Activated CD8-positive, alpha-beta memory T cell treated with anti-CD3 and anti-CD28 coated beads for 48 hours (primary cell): Measurements from ENCODE around the gene RASA3.
A peak's percentile ranks its signal among the peaks of the same experiment; 100 is the strongest.
"Not testable (repeated sequence)": the region's sequence is repeated elsewhere in the genome, so short reads cannot be mapped to it uniquely, and the experiment has no call there.

Experiments used
- DNase-seq, 3 experiments: peaks; one replicate each; pipeline ENCODE4 v3.0.0-alpha.2; 2020; ENCODE audit warnings: low read depth in 2 of 3, low spot score in 2 of 3

Gene RASA3

GRCh38 chr13:114155926-114156883 lies 23.8 kb upstream of the RASA3 start:
- DNase-seq = no peak

GRCh38 chr13:114155320-114155719 lies 22.9 kb upstream of the RASA3 start:
- no peak for DNase-seq

- no peak for DNase-seq
Observed at GRCh38 chr13:114154476-114154875, 22.1 kb upstream of the RASA3 start.

GRCh38 chr13:114153485-114154080 lies 21.2 kb upstream of the RASA3 start:
- no peak for DNase-seq

- no peak for DNase-seq
Observed at GRCh38 chr13:114152831-114153371, 20.5 kb upstream of the RASA3 start.

- no peak for DNase-seq
Observed at GRCh38 chr13:114152285-114152645, 19.8 kb upstream of the RASA3 start.

- no peak for DNase-seq
Observed at GRCh38 chr13:114151565-114152284, 19.3 kb upstream of the RASA3 start.

GRCh38 chr13:114151031-114151430 lies 18.6 kb upstream of the RASA3 start:
- no peak for DNase-seq

- no peak for DNase-seq
Observed at GRCh38 chr13:114149774-114150740, 17.6 kb upstream of the RASA3 start.

- not testable (repeated sequence) for DNase-seq
Observed at GRCh38 chr13:114148886-114149285, 16.5 kb upstream of the RASA3 start.

GRCh38 chr13:114148521-114148855 lies 16.1 kb upstream of the RASA3 start:
- DNase-seq = peak in 1 of 3 experiments; percentile 68

GRCh38 chr13:114147803-114148520 lies 15.5 kb upstream of the RASA3 start:
- no peak for DNase-seq

- no peak for DNase-seq
Observed at GRCh38 chr13:114146629-114147028, 14.2 kb upstream of the RASA3 start.

GRCh38 chr13:114146173-114146572 lies 13.8 kb upstream of the RASA3 start:
- DNase-seq = no peak

- DNase-seq = no peak
Observed at GRCh38 chr13:114145722-114146121, 13.3 kb upstream of the RASA3 start.

GRCh38 chr13:114145256-114145655 lies 12.8 kb upstream of the RASA3 start:
- DNase-seq = no peak

GRCh38 chr13:114144606-114145244 lies 12.3 kb upstream of the RASA3 start:
- DNase-seq = no peak

GRCh38 chr13:114143806-114144605 lies 11.6 kb upstream of the RASA3 start:
- DNase-seq = no peak
